Spleen (tissue), 11 donors: ENCODE results near the gene CDC42BPA. TPM values are rescaled to one million over a fixed set of nuclear protein-coding genes. Genes with fewer than 3 reads are reported as not detected.

Source experiments
- DNase-seq: peaks from one replicate; pipeline ENCODE4 v3.0.0-alpha.2; 2020
- H3K27ac ChIP-seq, 8 donors: fragments of 200-600 bp; sonication (generic) in 7 of 8; 1 replicate in 4 of 8; 2 replicates in 4 of 8; pipeline versions ENCODE4 v1.5.0 to v1.8.0; 2016 to 2021; ENCODE audit warnings: inconsistent platforms in 4 of 8, mild to moderate bottlenecking in 4 of 8, moderate library complexity in 1 of 8
- H3K27me3 ChIP-seq, 7 donors: fragments of 200-600 bp; sonication (generic) in 6 of 7; replicated peaks in 1 of 7; 1 replicate in 4 of 7; 2 replicates in 3 of 7; pipeline versions ENCODE4 v1.5.0 to v1.8.0; 2016 to 2021; ENCODE audit warnings: inconsistent platforms in 3 of 7, mild to moderate bottlenecking in 1 of 7
- H3K36me3 ChIP-seq, 6 donors: fragments of 200-600 bp; sonication (generic) in 5 of 6; 1 replicate in 4 of 6; 2 replicates in 2 of 6; pipeline versions ENCODE4 v1.5.0 to v1.8.0; 2016 to 2021; ENCODE audit warnings: inconsistent platforms in 2 of 6
- H3K4me1 ChIP-seq, 6 donors: fragments of 200-600 bp; sonication (generic) in 5 of 6; 1 replicate in 3 of 6; 2 replicates in 3 of 6; pipeline versions ENCODE4 v1.5.0 to v1.8.0; 2016 to 2021; ENCODE audit warnings: inconsistent platforms in 3 of 6
- H3K4me3 ChIP-seq, 8 donors: fragments of 200-600 bp; sonication (generic) in 7 of 8; 1 replicate in 4 of 8; 2 replicates in 4 of 8; pipeline versions ENCODE4 v1.5.0 to v1.8.0; 2016 to 2021; ENCODE audit warnings: inconsistent platforms in 4 of 8, mild to moderate bottlenecking in 4 of 8, moderate library complexity in 2 of 8
- H3K9me3 ChIP-seq, 8 donors: fragments of 200-600 bp; sonication (generic) in 7 of 8; 1 replicate in 4 of 8; 2 replicates in 4 of 8; pipeline versions ENCODE4 v1.5.0 to v1.8.0; 2016 to 2021; ENCODE audit warnings: inconsistent platforms in 4 of 8
- POLR2A ChIP-seq, 3 donors: fragments of 450-650 bp; IDR thresholded peaks; one replicate each; pipeline ENCODE4 v1.5.1; 2017; ENCODE audit warnings: antibody characterized with exemption in 3 of 3, mild to moderate bottlenecking in 1 of 3
- POLR2AphosphoS5 ChIP-seq, 3 donors: sonication (generic); formaldehyde crosslinking; IDR thresholded peaks; one replicate each; pipeline ENCODE4 v1.5.1; 2017; ENCODE audit warnings: antibody characterized with exemption in 3 of 3
- WGBS, 5 donors: extraction: QIAGEN DNeasy Blood & Tissue Kit in 3 of 5; methylation state at CpG; one replicate each; pipeline versions ENCODE4 v1.1.5 to v1.1.7; 2013 to 2018; 5-methylcytosine and 5-hydroxymethylcytosine counted together
- intact Hi-C: fragments of 100-400 bp; cut with DNase I; formaldehyde crosslinking; loops from one replicate; pipeline ENCODE4 v1.15.0; 2023; ENCODE audit warnings: low total_unique reads
- polyA plus RNA-seq, 3 donors: library from polyadenylated mRNA; stranded (reverse); fragments of 200-250 nt; gene quantifications; one replicate each; pipeline ENCODE4 v1.2.1, GENCODE V29; 2013
- total RNA-seq, 7 donors: library from RNA; depleted of rRNA in 3 of 7; stranded (reverse); fragments of >200 nt in 3 of 7; fragmentation: NEBNext Ultra II Directional in 4 of 7; extraction: Animal tissue kit (Norgen Biotek cat#: 25700) in 4 of 7; gene quantifications; one replicate each; pipeline versions ENCODE4 v1.1.0 to v1.2.1, GENCODE V29; 2016 to 2021
- TF ChIP-seq, protein P1 (sequence below), 11 experiments: fragments of 200-600 bp in 7 of 11; fragments of 450-650 bp in 4 of 11; sonication (generic) in 4 of 11; IDR thresholded peaks in 8 of 11; conservative IDR thresholded peaks in 3 of 11; 1 replicate in 7 of 11; 2 replicates in 4 of 11; pipeline versions ENCODE4 v1.4.0 to v1.8.0; 2016 to 2021; ENCODE audit warnings: antibody characterized with exemption in 11 of 11, inconsistent platforms in 4 of 11, mild to moderate bottlenecking in 1 of 11
- donor health status: healthy with polysubstance abuse.
- donor health status: DM: no; HTN: no; CAD: no; lungs with moderate emphysema.
- donor health status: DM: no; HTN: no; CAD: no.
- donor health status: Bipolar disorder and iron deficiency.
- donor health status: healthy.
- donor health status: DM: no; HTN: no; CAD: no.
- donor health status: DM: yes; HTN: yes; CAD: no.

The CDC42BPA gene
- total and polyA plus RNA-seq, 10 donors = 1.1 to 36.4 (median 27.6) TPM

DNA sequence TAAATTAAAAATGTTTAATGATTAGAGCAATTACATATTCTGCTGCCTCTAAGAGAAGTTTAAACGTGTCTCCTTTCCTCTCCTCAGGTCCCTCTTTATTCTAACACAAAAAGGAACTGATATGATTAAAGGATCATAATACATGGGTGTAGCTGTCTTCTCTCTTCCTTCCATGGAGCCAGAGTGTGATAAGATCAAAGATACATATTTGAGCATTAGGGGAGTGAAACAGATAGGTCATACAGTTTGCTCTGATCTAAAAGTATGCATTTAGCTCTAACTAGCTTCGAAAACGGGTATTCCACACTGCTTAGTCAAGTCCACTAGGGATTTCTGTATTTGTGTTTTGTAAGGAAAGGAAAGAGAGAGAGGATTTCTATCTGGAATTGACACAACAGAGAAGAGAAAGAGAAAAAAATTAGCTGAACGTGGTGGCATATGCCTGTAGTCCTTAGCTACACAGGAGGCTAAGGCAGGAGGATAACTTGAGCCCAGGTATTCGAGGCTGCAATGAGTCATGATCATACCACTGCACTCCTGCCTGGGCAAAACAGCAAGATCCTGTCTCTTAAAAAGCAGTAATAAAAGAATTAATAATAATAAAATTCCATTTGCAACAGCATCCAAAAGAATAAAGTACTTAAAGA, 63.1 kb downstream of the CDC42BPA start:
- Histone ChIP-seq H3K36me3 (no peaks in the 10 kb centered on the region), H3K4me3 (no peak overlapping the region), H3K9me3 (no peaks in the 10 kb centered on the region), H3K4me1 (peaks cover 0 to 7% (median 0%) of the 10 kb centered on the region in 6 donors), H3K27me3 (no peaks in the 10 kb centered on the region), H3K27ac (no peak overlapping the region)
- WGBS, 5 donors = 66 to 77% (median 74%) methylated on average over 5 of the region's 5 CpGs
- intact Hi-C loops = no loop called here
- DNase-seq = no peak
- TF ChIP-seq, protein P1, sequence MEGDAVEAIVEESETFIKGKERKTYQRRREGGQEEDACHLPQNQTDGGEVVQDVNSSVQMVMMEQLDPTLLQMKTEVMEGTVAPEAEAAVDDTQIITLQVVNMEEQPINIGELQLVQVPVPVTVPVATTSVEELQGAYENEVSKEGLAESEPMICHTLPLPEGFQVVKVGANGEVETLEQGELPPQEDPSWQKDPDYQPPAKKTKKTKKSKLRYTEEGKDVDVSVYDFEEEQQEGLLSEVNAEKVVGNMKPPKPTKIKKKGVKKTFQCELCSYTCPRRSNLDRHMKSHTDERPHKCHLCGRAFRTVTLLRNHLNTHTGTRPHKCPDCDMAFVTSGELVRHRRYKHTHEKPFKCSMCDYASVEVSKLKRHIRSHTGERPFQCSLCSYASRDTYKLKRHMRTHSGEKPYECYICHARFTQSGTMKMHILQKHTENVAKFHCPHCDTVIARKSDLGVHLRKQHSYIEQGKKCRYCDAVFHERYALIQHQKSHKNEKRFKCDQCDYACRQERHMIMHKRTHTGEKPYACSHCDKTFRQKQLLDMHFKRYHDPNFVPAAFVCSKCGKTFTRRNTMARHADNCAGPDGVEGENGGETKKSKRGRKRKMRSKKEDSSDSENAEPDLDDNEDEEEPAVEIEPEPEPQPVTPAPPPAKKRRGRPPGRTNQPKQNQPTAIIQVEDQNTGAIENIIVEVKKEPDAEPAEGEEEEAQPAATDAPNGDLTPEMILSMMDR (IDR thresholded peaks at IDR 0.05 in 8 of 11, conservative IDR thresholded peaks at IDR 0.05 in 3 of 11) = no peak
- no peak for TF ChIP-seq POLR2A (IDR thresholded peaks at IDR 0.05)
- TF ChIP-seq POLR2AphosphoS5 (IDR thresholded peaks at IDR 0.05) = no peak

DNA sequence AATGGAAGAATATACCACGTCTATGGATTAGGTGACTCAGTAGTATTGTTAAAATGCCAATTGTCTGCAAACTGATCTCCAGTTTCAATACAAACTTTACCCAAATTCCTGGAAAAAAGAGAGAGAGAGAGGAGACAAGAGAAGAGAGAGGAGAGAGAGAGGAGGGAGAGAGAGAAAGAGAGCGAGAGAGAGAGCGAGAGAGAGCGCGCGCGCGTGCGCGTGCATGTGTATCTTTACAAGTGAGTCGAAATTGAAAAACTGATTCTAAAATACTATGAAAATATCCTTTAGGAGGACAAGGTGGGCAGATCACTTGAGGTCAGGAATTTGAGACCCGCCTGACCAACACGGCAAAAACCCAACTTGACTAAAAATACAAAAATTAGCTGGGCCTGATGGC, 65.2 kb downstream of the CDC42BPA start:
- Histone ChIP-seq H3K27me3 (no peaks in the 10 kb centered on the region), H3K4me1 (peaks cover 0 to 7% (median 0%) of the 10 kb centered on the region in 6 donors), H3K9me3 (peaks cover 0 to 9% (median under 1%) of the 10 kb centered on the region in 8 donors), H3K27ac (no peak overlapping the region), H3K36me3 (no peaks in the 10 kb centered on the region), H3K4me3 (no peak overlapping the region)
- 90 to 97% (median 95%) methylated on average over 13 of the region's 13 CpGs for WGBS, 5 donors
- DNase-seq = no peak
- intact Hi-C loops = no loop called here
- TF ChIP-seq POLR2A (IDR thresholded peaks at IDR 0.05) (no peak), POLR2AphosphoS5 (IDR thresholded peaks at IDR 0.05) (no peak)
- TF ChIP-seq, protein P1 (IDR thresholded peaks at IDR 0.05 in 8 of 11, conservative IDR thresholded peaks at IDR 0.05 in 3 of 11) = no peak

DNA sequence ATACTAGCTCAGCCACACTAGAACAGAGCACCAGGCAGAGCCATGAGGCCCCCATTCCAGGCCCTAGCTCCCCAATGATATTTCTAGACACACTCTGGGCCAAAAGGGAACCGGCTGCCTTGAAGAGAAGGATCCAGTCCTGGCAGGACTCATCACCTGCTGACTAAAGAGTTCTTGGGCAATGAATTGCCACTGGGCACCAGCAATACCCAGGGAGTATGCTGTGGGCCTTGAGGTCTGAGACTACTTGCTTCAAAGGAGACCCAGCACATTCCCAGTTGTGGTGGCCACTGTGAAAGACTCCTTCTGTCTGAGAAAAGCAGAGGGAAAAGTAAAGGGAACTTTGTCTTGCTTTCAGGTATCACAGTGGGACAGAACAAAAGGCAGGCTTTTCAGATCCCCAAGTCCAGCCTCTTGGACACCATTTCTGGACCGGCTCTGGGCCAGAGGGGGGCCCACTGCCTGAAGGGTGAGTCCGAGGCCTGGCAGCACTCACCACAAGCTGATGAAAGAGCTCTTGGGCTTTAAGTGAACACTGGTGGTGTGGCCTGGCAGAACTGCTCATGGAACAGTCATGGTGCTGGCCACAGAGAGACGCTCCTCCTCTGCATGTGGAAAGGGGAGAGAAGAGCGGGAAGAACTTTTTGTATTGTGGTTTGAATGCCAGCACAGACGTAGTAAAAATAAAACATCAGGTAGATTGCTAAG, 72.5 kb downstream of the CDC42BPA start:
- WGBS, 5 donors = 92 to 100% (median 96%) methylated on average over 6 of the region's 6 CpGs
- no peaks in the 10 kb centered on the region for H3K27me3 ChIP-seq
- H3K4me3 ChIP-seq = no peak overlapping the region
- no peaks in the 10 kb centered on the region for H3K36me3 ChIP-seq
- no peak for DNase-seq
- H3K4me1 ChIP-seq = no peaks in the 10 kb centered on the region
- intact Hi-C loops = no loop called here
- TF ChIP-seq, protein P1 (IDR thresholded peaks at IDR 0.05 in 8 of 11, conservative IDR thresholded peaks at IDR 0.05 in 3 of 11) = no peak
- TF ChIP-seq POLR2AphosphoS5 (IDR thresholded peaks at IDR 0.05) = no peak
- TF ChIP-seq POLR2A (IDR thresholded peaks at IDR 0.05) = no peak
- no peak overlapping the region for H3K27ac ChIP-seq
- peaks cover 0 to 23% (median 9%) of the 10 kb centered on the region in 8 donors for H3K9me3 ChIP-seq
